Loucy (cell line): ENCODE results near the gene TENM4.

ENCODE experiments used
- EZH2phosphoT487 ChIP-seq: fragments of 200-600 bp; IDR thresholded peaks from 2 replicates; pipeline ENCODE4 v1.6.1; 2018; ENCODE audit warnings: antibody characterized with exemption, mild to moderate bottlenecking, moderate library complexity, borderline replicate concordance
- TF ChIP-seq, protein P1 (sequence below): fragments of 200-600 bp; sonication (generic); conservative IDR thresholded peaks from 2 replicates; pipeline ENCODE4 v1.5.1; 2014; ENCODE audit warnings: mild to moderate bottlenecking, antibody characterized with exemption, low read length

DNA sequence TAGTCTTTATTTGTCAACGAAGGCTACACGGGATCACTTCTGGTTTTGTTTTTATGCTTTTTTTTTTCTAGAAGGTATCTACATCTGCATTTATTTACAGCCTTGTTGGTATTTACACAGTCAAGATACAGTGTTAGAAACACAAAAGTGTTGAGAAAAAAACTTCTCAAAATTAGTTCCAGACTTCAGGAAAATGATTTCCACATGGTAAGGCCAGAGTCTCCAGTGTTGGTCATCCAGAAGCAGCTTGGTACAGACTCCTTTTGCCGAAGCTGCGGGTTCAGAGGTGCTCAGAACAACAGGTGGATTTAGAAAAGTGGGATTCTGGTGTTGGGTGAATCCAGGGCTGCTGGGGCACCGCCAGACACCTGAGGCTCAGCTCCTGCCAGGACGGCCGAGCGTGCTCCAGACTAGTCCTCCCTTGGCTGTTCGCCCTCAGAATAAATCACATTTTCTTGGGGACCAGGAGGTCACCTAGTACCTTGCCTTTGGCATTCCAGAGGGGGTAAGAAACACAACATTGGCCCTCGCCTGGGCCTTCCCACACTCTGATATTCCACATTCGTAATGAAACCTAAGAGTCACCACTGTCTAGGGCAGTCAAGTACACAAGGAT lies 787.4 kb downstream of the TENM4 start:
- TF ChIP-seq, protein P1, sequence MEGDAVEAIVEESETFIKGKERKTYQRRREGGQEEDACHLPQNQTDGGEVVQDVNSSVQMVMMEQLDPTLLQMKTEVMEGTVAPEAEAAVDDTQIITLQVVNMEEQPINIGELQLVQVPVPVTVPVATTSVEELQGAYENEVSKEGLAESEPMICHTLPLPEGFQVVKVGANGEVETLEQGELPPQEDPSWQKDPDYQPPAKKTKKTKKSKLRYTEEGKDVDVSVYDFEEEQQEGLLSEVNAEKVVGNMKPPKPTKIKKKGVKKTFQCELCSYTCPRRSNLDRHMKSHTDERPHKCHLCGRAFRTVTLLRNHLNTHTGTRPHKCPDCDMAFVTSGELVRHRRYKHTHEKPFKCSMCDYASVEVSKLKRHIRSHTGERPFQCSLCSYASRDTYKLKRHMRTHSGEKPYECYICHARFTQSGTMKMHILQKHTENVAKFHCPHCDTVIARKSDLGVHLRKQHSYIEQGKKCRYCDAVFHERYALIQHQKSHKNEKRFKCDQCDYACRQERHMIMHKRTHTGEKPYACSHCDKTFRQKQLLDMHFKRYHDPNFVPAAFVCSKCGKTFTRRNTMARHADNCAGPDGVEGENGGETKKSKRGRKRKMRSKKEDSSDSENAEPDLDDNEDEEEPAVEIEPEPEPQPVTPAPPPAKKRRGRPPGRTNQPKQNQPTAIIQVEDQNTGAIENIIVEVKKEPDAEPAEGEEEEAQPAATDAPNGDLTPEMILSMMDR: no peak
- TF ChIP-seq EZH2phosphoT487: no peak
